NCI-H69 (cell line): ENCODE data around the gene TMEM252.

ENCODE experiments used
- DNase-seq: peaks from one replicate; lab custom pipeline; 2025; lab: John Stamatoyannopoulos, UW

Gene TMEM252

GRCh38 chr9:68497629-68498028, 43.1 kb downstream of the TMEM252 start:
- no peak for DNase-seq

- no peak for DNase-seq
Measured at GRCh38 chr9:68496356-68496755, 44.3 kb downstream of the TMEM252 start.

- no peak for DNase-seq
Measured at GRCh38 chr9:68495247-68495646, 45.4 kb downstream of the TMEM252 start.

- no peak for DNase-seq
Measured at GRCh38 chr9:68493958-68494577, 46.6 kb downstream of the TMEM252 start.

DNA sequence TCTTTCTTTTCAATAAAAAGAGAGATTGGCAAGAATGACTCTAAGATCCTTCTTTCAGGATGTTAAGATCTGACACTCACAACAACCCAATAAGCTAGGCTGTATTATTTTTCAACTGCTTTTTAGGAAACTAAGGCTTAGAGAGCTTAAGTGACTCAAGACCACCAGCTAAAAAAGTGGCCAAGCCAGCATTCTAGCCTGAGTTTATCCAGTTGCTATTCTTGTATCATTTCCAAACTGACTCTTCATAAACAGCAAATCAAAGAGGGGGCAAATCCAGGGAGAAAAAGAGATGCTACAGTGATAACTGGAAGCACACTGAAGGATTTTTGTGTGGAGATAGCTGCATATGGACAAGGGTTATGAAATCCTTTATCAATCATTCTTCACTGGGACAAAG, 47.1 kb downstream of the TMEM252 start:
- no peak for DNase-seq

DNA sequence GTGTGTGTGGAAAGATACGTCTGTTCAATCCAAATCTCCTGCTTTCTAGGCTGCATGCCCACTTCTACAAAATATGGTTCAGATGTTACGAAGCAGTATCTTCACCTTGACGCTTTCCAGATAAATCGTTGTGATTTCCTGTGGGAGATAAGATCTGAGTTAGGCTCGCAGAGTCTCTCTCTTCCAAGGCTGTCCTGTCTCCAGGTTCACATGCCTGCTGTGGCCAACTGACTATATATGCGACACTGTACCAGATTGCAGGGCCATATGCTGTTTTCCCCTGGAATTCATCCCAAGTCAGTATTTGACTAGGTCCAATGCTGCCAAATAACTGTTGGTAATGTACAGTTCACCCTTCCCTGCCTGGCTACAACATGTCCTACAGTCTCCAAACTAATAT, 47.9 kb downstream of the TMEM252 start:
- no peak for DNase-seq

DNA sequence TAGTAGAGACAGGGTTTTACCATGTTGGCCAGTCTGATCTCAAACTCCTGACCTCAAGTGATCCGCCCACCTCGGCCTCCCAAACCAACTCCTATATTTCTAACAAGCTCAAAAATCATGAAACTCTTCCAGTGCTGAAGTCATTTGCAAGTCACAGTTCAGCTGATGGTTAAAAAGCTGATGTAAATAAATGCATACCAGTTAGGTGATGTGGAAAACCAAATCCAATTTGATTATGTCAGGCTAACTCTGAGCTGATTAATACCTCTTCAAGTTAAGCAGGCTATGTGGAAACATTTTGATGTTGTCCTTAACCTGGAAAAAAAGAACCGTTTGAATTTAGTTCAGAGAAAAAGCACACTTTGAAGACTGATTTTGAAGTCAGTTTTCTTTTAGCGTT, 51.0 kb downstream of the TMEM252 start:
- DNase-seq: no peak

GRCh38 chr9:68488126-68488525, 52.6 kb downstream of the TMEM252 start:
- no peak for DNase-seq
